Fibroblast of pulmonary artery (primary cell): ENCODE results near the gene TTC19.

Source experiments
- DNase-seq: peaks from one replicate; pipeline ENCODE4 v3.0.0-alpha.2; 2010; ENCODE audit warnings: low read depth
- H3K4me3 ChIP-seq: replicated peaks from 2 replicates; pipeline ENCODE4 v1.5.1; 2011; ENCODE audit warnings: low read depth, mild to moderate bottlenecking, control low read depth, low read length, moderate library complexity
- CTCF ChIP-seq: IDR thresholded peaks from 2 replicates; pipeline ENCODE4 v1.5.1; 2011; ENCODE audit warnings: mild to moderate bottlenecking, control low read depth, low read length, inconsistent platforms; ENCODE audit errors: missing control alignments

TTC19 gene

GRCh38 chr17:15966183-15966878, 33.3 kb upstream of the TTC19 start:
- H3K4me3 ChIP-seq = no peak overlapping the region
- no peak for TF ChIP-seq CTCF
- no peak for DNase-seq

DNA sequence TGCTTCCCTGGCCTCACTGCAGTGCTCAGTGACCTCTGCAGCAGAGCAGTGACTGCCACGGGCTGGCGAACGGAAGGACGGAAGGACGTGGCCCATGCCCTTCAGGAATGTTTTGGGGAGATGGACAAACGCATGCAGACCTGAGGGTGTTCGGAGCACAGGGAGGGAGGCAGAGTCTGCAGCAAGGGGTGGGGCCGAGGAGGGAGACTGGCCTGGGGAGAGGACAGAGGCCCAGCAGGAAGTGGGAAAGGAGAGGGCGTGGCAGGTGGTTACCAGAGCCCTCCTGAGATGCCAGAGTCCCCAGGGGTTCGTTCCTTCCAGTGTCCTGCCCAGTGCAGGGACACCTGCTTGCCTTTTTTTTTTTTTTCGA, 32.8 kb upstream of the TTC19 start:
- no peak for TF ChIP-seq CTCF
- no peak for DNase-seq
- H3K4me3 ChIP-seq = no peak overlapping the region

- H3K4me3 ChIP-seq = no peak overlapping the region
- no peak for TF ChIP-seq CTCF
- DNase-seq = no peak
Measured at GRCh38 chr17:15967706-15968399, 31.8 kb upstream of the TTC19 start.

GRCh38 chr17:15969463-15969862, 30.2 kb upstream of the TTC19 start:
- no peak for DNase-seq
- no peak overlapping the region for H3K4me3 ChIP-seq
- TF ChIP-seq CTCF = no peak

GRCh38 chr17:15970500-15970899, 29.1 kb upstream of the TTC19 start:
- no peak for DNase-seq
- no peak for TF ChIP-seq CTCF
- H3K4me3 ChIP-seq = no peak overlapping the region

GRCh38 chr17:15971098-15971678, 28.4 kb upstream of the TTC19 start:
- DNase-seq = no peak
- TF ChIP-seq CTCF = no peak
- H3K4me3 ChIP-seq = no peak overlapping the region
